COR-L47 (cell line): ENCODE measurements around the gene CRYBB1.

ENCODE experiments used
- DNase-seq: peaks from one replicate; lab custom pipeline; 2025; lab: John Stamatoyannopoulos, UW

Gene CRYBB1

DNA sequence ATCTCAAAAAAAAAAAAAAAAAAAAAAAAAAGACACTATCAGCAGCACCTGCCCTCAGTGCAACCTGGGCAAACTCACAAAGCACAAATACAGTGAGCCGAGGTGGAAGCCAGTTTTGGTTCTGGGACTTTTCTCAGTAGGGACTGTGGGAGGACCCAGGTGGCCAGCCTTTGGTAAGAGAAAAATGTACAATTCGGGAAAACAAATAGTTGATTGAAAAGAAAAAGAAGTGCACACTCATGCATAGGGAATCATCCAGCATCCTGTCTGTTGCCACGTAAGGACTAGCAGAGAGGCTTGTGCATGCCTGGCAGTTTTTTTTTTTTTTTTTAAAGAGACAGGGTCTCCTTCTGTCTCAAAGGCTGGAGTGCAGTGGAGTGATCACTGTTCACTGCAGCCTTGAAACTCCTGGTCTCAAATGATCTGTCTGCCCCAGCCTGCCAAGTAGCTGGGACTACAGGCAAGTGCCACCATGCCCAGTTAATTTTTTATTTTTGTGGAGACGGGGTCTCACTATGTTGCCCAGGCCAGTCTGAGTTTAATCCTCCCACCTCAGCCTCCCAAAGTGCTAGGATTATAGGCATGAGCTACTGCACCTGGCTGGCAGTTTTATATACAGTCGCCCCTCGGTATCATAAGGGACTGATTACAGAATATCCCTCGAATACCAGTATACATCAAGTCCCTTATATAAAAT is 64.6 kb downstream of the CRYBB1 start:
- DNase-seq: no peak

DNA sequence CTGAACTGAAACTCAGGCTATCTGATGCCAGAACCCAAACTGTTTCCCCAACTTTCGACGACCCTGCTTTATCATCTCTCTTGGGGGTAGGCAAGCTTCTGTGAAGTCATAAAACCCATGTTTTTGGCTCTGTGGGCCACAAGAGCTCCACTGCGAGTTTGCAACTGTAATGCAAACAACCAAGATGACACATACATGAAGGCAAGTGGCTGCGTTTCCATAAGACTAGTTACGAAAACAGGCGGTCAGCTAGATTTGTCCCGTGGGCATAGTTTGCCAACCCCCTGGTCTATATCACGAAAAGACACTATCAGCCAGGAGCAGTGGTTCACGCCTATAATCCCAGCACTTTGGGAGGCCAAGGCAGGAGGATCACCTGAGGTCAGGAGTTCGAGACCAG is 65.4 kb downstream of the CRYBB1 start:
- no peak for DNase-seq

DNA sequence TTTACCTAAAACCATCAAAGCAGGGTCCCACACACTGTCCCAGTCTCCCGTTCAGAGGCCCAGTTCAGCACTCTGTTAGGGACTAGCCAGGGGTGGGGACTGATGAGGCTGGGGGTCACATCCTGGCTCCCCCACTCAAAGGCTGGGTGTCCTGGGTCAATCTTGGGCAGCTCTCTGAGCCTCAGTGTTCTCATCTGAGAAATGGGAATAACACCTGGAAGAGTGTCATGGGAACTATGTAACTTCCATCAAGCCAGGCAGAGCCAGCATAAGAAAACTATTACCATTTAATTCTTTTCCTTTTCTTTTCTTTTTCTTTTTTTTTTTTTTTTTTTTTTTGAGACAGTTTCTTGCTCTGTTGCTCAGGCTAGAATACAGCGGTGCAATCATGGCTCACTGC is 66.3 kb downstream of the CRYBB1 start:
- no peak for DNase-seq

DNA sequence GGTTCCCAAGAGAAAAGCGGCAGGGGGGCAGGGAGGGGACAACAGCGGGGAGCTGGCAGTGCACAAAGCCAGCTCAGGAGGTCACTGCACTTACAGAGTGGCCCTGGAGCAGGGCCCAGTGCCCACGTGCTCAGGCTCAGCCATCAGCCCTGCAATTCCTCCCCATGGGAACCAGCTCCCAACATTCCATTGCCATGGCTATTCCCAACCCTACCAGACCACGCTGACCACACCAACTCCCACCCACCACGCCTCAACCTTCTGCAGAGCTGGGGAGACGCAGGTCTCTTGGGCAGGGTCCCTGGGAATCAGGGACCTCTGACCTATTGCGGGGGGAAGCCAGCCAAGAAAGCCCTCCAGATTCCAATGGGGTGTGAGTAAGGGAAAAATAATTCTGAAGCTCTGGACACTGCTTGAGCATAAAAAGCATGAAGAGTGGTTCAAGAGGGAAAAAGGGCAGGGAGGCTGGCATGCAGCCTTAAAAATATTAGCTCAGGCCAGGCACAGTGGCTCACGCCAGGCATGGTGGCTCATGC is 67.3 kb downstream of the CRYBB1 start:
- no peak for DNase-seq

DNA sequence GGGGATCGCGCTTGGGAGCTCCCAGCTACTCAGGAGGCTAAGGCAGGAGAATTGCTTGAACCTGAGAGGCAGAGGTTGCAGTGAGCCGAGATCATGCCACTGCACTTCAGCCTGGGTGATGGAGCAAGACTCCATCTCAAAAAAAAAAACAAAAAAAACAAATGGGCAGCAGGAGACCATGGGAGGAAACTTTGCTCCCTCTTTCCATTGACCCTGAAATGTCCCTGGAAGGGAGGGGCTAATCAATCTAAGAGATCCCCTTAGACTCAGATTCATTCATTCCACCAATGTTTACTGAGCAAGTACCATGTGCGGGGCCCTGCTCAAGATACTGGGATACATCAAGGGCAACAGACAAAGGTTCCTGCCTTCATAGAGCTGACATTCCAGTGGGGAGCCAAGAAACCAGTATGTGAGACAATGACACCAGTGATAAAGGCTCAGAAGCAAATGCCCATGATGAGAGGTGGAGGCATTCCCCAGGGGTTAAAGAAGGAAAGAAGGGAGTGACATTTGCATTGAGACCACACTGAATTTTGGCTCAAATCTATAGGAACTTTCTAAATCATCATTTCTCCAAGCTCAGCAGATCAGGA is 67.8 kb downstream of the CRYBB1 start:
- no peak for DNase-seq
